CD14-positive monocyte (primary cell): ENCODE measurements around the gene WNT7B. TPM values are rescaled to one million over a fixed set of nuclear protein-coding genes. Genes with fewer than 3 reads are reported as not detected.

ENCODE experiments used
- DNase-seq, 3 donors: peaks; one replicate each; pipeline ENCODE4 v3.0.0-alpha.2; 2011 to 2022
- H2AFZ ChIP-seq: 2 replicates; pipeline ENCODE4 v1.6.0; 2012; ENCODE audit warnings: mild to moderate bottlenecking, low read depth, low read length, inconsistent platforms; ENCODE audit not compliant: insufficient read depth, poor library complexity, severe bottlenecking
- H3K27ac ChIP-seq, 2 donors: 1 replicate in 1 of 2; 2 replicates in 1 of 2; pipeline ENCODE4 v1.5.1; 2012 to 2013; ENCODE audit warnings: low read length in 2 of 2, control low read depth in 1 of 2, inconsistent platforms in 1 of 2, low read depth in 1 of 2, mild to moderate bottlenecking in 1 of 2
- H3K27me3 ChIP-seq, 2 donors: one replicate each; pipeline versions ENCODE4 v1.6.0 to v1.6.1; 2011 to 2013; ENCODE audit warnings: low read length in 2 of 2; ENCODE audit not compliant: control insufficient read depth in 2 of 2, insufficient read depth in 2 of 2
- H3K36me3 ChIP-seq, 2 donors: replicated peaks in 1 of 2; 1 replicate in 1 of 2; 2 replicates in 1 of 2; pipeline versions ENCODE4 v1.5.1 to v1.6.1; 2012 to 2013; ENCODE audit warnings: low read length in 2 of 2, control low read depth in 1 of 2, inconsistent platforms in 1 of 2, mild to moderate bottlenecking in 1 of 2; ENCODE audit not compliant: insufficient read depth in 2 of 2, control insufficient read depth in 1 of 2
- H3K4me1 ChIP-seq, 2 donors: 1 replicate in 1 of 2; 2 replicates in 1 of 2; pipeline versions ENCODE4 v1.5.1 to v1.6.1; 2012 to 2013; ENCODE audit warnings: low read length in 2 of 2, control low read depth in 1 of 2, inconsistent platforms in 1 of 2, mild to moderate bottlenecking in 1 of 2, moderate library complexity in 1 of 2; ENCODE audit not compliant: insufficient read depth in 2 of 2, control insufficient read depth in 1 of 2
- H3K4me2 ChIP-seq: replicated peaks from 2 replicates; pipeline ENCODE3; 2012; ENCODE audit warnings: low read length, moderate library complexity, mild to moderate bottlenecking; ENCODE audit not compliant: poor library complexity, severe bottlenecking; ENCODE audit errors: extremely low read depth
- H3K4me3 ChIP-seq, 3 experiments: fragments of 200-600 bp in 1 of 3; sonication (generic) in 1 of 3; replicated peaks in 1 of 3; 1 replicate in 2 of 3; 2 replicates in 1 of 3; pipeline ENCODE4 v1.5.1; 2011 to 2013; ENCODE audit warnings: low read length in 3 of 3, mild to moderate bottlenecking in 3 of 3, control low read depth in 2 of 3, low read depth in 2 of 3, inconsistent platforms in 1 of 3, moderate library complexity in 1 of 3
- H3K79me2 ChIP-seq: 2 replicates; pipeline ENCODE4 v1.6.0; 2012; ENCODE audit warnings: mild to moderate bottlenecking, control low read depth, inconsistent platforms, low read length, moderate library complexity; ENCODE audit not compliant: insufficient read depth
- H3K9ac ChIP-seq: 2 replicates; pipeline ENCODE4 v1.6.0; 2017; ENCODE audit warnings: low read length, mild to moderate bottlenecking; ENCODE audit not compliant: insufficient read depth, poor library complexity, severe bottlenecking
- H3K9me3 ChIP-seq, 2 donors: replicated peaks in 1 of 2; 1 replicate in 1 of 2; 2 replicates in 1 of 2; pipeline versions ENCODE4 v1.5.1 to v1.6.1; 2012 to 2013; ENCODE audit warnings: low read length in 2 of 2, control low read depth in 1 of 2; ENCODE audit not compliant: control insufficient read depth in 1 of 2, insufficient read depth in 1 of 2
- H4K20me1 ChIP-seq: 2 replicates; pipeline ENCODE4 v1.6.0; 2012; ENCODE audit warnings: mild to moderate bottlenecking, low read length, control low read depth, moderate library complexity; ENCODE audit not compliant: insufficient read depth
- H3K27ac Mint-ChIP-seq, 7 donors: one replicate each; pipeline ENCODE4 v1.8.0; 2020; ENCODE audit warnings: mild to moderate bottlenecking in 7 of 7, mixed read lengths in 7 of 7, moderate library complexity in 6 of 7, inconsistent platforms in 2 of 7
- H3K27me3 Mint-ChIP-seq, 3 donors: one replicate each; pipeline ENCODE4 v1.8.0; 2021 to 2022; ENCODE audit warnings: low read depth in 3 of 3, mild to moderate bottlenecking in 3 of 3, mixed read lengths in 3 of 3, moderate library complexity in 3 of 3, inconsistent platforms in 1 of 3
- H3K36me3 Mint-ChIP-seq, 2 donors: one replicate each; pipeline ENCODE4 v1.8.0; 2020; ENCODE audit warnings: mixed read lengths in 2 of 2, inconsistent platforms in 1 of 2, mild to moderate bottlenecking in 1 of 2
- H3K4me1 Mint-ChIP-seq: one replicate; pipeline ENCODE4 v1.8.0; 2020; ENCODE audit warnings: mild to moderate bottlenecking, mixed read lengths
- H3K4me3 Mint-ChIP-seq, 2 donors: one replicate each; pipeline ENCODE4 v1.8.0; 2020; ENCODE audit warnings: mild to moderate bottlenecking in 2 of 2, mixed read lengths in 2 of 2, moderate library complexity in 1 of 2
- H3K9me3 Mint-ChIP-seq, 7 donors: one replicate each; pipeline ENCODE4 v1.8.0; 2020 to 2022; ENCODE audit warnings: mixed read lengths in 7 of 7, mild to moderate bottlenecking in 6 of 7, moderate library complexity in 6 of 7, inconsistent platforms in 2 of 7
- CTCF ChIP-seq: fragments of 200-600 bp; IDR thresholded peaks from one replicate; pipeline ENCODE4 v1.8.0; 2022; ENCODE audit warnings: antibody characterized with exemption, mild to moderate bottlenecking
- WGBS: methylation state at CpG from one replicate; pipeline ENCODE4 v1.1.5; 2013; ENCODE audit warnings: missing lambda C conversion rate; ENCODE audit not compliant: insufficient coverage; 5-methylcytosine and 5-hydroxymethylcytosine counted together
- intact Hi-C, 2 donors: fragments of 100-400 bp; cut with micrococcal nuclease; formaldehyde crosslinking; loops; one replicate each; pipeline versions ENCODE4 v1.15.0 to v1.15.1; 2023
- polyA plus RNA-seq, 3 donors: library from polyadenylated mRNA; depleted of rRNA in 1 of 3; unstranded in 2 of 3; stranded (reverse) in 1 of 3; fragments of 300-500 nt in 2 of 3; fragments of >200 nt in 1 of 3; fragmentation: Illumina TruSeq in 2 of 3; gene quantifications; 1 replicate in 2 of 3; 2 replicates in 1 of 3; pipeline ENCODE4 v1.2.3, GENCODE V29; 2012 to 2021

The WNT7B gene
- polyA plus RNA-seq, 3 donors = not detected

- WGBS = 72% methylated on average over 7 of the region's 10 CpGs
- Histone ChIP-seq H3K27ac (no peak overlapping the region), H2AFZ (no peak overlapping the region), H3K4me1 (no peaks in the 10 kb centered on the region), H3K27me3 (peaks cover 0 to 15% of the 10 kb centered on the region in 2 donors), H3K4me3 (no peak overlapping the region), H4K20me1 (no peaks in the 10 kb centered on the region), H3K79me2 (no peaks in the 10 kb centered on the region), H3K36me3 (no peaks in the 10 kb centered on the region), H3K9me3 (no peaks in the 10 kb centered on the region), H3K9ac (no peak overlapping the region), H3K4me2 (no peak overlapping the region)
- DNase-seq = no peak
- intact Hi-C loops = no loop called here
- TF ChIP-seq CTCF = no peak
- Mint-ChIP-seq H3K9me3 (peaks cover 0 to 1% (median 0%) of the 10 kb centered on the region in 7 donors), H3K4me1 (no peaks in the 10 kb centered on the region), H3K4me3 (no peak overlapping the region), H3K27me3 (peaks cover 5 to 27% (median 16%) of the 10 kb centered on the region in 3 donors), H3K36me3 (no peaks in the 10 kb centered on the region), H3K27ac (no peak overlapping the region)
Measured at GRCh38 chr22:45928726-45929368, 48.1 kb downstream of the WNT7B start.

GRCh38 chr22:45927059-45927458, 49.9 kb downstream of the WNT7B start:
- no peaks in the 10 kb centered on the region for H4K20me1 ChIP-seq
- intact Hi-C loops = no loop called here
- Mint-ChIP-seq H3K27ac (no peak overlapping the region), H3K4me3 (no peak overlapping the region), H3K36me3 (no peaks in the 10 kb centered on the region), H3K9me3 (peaks cover 0 to 1% (median 0%) of the 10 kb centered on the region in 7 donors), H3K27me3 (peaks cover 2 to 16% (median 9%) of the 10 kb centered on the region in 3 donors), H3K4me1 (no peaks in the 10 kb centered on the region)
- H3K27me3 ChIP-seq = peaks cover 0 to 11% of the 10 kb centered on the region in 2 donors
- no peak overlapping the region for H3K4me2 ChIP-seq
- H3K4me1 ChIP-seq = no peaks in the 10 kb centered on the region
- H3K27ac ChIP-seq = no peak overlapping the region
- DNase-seq = no peak
- no peak overlapping the region for H3K9ac ChIP-seq
- no peak overlapping the region for H3K4me3 ChIP-seq
- no peak for TF ChIP-seq CTCF
- H3K9me3 ChIP-seq = no peaks in the 10 kb centered on the region
- WGBS = 82% methylated on average over 6 of the region's 9 CpGs
- no peaks in the 10 kb centered on the region for H3K79me2 ChIP-seq
- no peaks in the 10 kb centered on the region for H3K36me3 ChIP-seq
- no peak overlapping the region for H2AFZ ChIP-seq
